GM19193 (cell line): ENCODE results near the gene ZC3H12C.
A peak's percentile ranks its signal among the peaks of the same experiment; 100 is the strongest.

Source experiments
- POLR2A ChIP-seq: IDR thresholded peaks from 4 replicates; pipeline ENCODE4 v1.6.1; 2011; ENCODE audit not compliant: insufficient read depth, insufficient read length; ENCODE audit errors: extremely low read depth

ZC3H12C gene

DNA sequence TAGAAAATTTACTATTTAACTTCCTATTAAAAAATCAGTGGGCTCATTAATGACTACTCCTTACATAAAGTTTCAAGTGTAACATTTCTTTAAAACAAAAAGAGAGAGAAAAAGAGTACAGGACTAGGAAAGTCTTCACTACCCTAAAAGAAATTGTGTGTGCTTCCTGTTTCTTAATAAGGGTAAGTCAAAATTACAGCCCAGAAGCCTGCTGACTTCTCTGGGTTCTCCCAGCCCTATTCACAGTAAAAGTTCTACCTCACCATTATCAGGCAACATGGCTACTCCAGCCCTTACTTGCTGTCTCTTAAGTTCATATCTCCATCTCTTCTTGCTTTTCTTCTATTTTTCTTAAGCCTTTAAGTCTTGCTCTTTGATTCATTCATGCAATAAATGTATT is 20.3 kb upstream of the ZC3H12C start:
- TF ChIP-seq POLR2A = no peak

DNA sequence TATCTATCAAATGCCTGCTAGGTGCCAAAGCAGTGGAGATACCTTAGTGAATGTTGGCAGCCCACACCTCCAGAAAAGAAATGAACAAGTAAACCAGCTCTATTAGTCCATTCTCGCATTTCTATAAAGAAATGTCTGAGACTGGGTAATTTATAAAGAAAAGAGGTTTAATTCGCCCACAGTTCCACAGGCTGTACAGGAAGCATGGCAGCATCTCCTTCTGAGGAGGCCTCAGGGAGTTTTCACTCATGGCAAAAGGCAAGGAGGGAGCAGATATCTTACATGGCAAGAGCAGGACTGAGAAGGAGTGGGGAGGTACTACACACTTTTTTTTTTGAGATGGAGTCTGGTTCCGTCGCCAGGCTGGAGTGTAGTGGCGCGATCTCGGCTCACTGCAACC is 18.7 kb upstream of the ZC3H12C start:
- TF ChIP-seq POLR2A = no peak

DNA sequence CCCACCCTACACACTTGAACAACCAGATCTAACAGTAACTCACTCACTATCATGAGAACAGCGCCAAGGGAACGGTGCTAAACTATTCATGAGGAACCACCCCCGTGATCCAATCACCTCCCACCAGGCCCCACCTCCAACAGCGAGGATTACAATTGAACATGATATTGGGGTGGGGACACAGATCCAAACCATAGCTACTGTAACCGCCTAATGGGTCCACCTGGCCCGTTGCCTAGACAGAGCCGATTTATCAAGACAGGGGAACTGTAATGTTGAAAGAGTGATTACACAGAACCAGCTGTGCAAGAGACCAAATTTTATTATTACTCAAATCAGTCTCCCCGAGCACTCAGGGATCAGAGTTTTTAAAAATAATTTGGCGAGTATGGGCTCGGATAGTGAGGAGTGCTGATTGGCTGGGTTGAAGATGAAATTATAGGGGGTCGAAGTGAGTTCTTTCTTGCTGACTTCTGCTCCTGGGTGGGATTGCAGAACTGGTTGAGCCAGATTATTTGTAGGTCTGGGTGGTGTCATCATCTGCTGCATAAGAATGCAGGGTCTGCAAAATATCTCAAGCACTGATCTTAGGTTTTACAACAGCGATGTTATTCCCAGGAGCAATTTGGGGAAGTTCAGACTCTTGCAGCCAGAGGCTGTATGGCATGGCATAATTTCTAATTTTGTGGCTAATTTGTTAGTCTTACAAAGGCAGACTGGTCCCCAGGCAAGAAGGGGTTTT is 17.9 kb upstream of the ZC3H12C start:
- TF ChIP-seq POLR2A = no peak

DNA sequence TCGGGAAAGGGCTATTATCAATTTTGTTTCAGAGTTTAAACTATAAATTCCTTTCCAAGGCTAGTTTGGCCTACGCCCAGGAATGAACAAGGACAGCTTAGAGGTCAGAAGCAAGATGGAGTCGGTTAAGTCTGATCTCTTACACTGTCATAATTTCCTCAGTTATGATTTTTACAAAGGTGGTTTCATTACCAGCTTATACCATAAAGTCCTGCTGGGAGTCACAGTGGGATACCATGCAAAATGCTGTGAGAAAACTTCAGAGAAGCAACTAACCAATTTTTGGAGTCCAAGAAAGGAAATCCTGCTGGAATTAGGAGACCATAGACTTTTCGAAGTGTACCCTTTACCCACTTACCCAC is 17.4 kb upstream of the ZC3H12C start:
- no peak for TF ChIP-seq POLR2A

DNA sequence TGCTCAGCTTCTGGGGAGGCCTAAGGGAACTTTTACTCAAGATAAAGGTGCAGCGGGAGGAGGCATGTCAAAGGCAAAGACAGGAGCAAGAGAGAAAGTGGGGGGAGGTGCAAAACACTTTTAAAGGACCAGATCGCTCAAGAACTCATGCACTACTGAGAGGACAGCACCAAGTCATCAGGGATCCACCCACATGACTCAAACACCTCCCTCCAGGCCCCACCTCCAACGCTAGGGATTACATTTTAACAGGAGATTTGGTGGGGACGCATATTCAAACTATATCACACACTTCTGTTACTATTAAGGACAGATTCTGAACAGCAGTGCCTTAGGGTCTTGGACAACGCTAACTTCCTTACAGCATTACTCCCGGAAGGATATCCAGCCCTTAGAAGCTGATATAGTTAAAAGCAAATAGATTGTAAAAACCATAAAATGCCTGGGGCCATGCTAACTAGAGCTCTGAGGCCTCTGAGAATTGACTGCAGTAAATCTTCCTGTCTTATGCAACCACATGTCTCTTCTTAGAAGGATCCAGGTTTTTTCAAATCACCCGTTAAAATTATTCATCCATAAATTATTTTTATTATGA is 16.7 kb upstream of the ZC3H12C start:
- peak; percentile 25 for TF ChIP-seq POLR2A

DNA sequence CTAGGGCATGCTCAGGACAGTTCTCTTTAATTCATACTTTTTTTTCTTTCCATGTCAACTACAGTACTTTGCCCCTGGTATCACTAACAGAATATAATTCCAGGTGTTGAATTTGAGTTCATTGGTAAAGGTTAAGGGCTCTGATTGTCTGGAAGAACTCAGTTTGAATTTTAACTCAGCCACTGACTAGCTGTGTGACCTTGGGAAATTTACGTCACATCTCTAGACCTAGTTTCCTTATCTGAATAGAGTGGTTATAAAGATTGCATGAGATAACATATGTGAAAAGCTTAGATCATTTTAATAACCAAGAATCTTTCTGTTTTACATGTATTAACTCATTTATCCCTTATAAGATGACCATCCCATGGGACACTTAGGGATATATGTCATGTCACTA is 15.8 kb upstream of the ZC3H12C start:
- TF ChIP-seq POLR2A = no peak

DNA sequence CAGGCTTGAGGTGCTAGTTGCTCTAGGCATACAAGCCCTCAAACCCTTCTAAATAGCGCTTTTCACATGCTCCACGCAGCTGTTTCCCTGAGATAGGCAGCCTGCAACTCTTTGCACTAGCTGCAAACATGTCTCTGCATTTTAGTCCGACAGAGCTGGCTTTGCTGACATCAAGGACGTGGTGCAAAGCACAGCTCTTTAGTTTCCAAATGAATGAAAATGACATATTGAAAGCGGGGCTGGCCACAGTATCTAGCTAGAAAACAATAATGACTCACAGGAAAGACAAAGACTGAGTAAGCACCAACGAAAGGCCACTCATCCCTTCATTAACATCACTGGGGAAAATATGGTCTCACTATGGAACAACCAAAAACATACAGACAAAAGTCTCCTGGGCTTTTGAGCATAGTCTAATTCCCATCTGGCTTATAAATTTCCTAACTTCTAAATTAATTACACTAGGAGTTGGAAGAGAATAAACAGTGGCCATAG is 15.3 kb upstream of the ZC3H12C start:
- TF ChIP-seq POLR2A = peak; percentile 39

DNA sequence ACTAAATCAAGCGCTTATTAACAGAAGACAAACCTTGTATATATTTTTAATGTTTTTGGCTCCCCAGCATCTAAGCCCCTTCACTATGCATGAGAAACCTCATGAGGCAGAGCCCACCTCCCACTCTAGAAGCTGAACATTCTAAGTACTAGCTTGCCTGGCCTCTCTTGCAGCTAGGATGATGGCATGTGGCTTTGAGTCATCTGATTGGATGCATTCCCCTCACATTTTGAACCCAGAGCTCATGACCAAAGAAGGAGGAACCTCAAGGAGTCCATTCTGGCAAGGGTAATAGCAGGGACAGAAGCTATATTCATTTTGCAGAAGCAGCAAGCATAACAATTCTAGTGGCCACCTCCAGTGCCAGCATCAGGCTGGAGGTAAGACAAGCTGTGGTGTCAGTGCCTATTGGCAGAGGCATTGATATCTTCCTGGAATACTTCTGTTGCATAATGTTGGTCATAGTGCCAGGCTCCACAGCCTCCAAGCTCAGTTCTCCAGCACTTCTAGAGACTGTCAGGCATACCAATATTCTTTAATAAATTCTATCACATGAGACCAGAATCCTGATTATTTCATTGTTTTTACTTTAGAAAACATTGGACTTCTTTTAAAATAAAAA is 14.2 kb upstream of the ZC3H12C start:
- TF ChIP-seq POLR2A = no peak

DNA sequence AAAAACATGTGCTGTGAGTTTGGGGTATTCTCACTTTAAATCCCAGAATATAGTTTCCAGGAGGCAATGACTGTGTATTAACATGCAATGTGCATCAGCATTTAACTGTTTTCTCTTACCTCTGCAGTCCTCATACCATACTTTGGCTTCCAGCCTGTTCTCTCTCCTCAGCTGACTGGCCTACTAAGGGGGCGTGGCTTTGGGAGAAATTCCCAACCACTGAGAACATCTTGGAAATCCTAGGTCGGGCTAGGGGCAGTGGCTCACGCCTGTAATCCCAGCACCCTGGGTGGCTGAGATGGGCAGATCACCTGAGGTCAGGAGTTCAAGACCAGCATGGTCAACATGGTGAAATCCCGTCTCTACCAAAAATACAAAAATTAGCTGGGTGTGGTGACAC is 13.5 kb upstream of the ZC3H12C start:
- no peak for TF ChIP-seq POLR2A

DNA sequence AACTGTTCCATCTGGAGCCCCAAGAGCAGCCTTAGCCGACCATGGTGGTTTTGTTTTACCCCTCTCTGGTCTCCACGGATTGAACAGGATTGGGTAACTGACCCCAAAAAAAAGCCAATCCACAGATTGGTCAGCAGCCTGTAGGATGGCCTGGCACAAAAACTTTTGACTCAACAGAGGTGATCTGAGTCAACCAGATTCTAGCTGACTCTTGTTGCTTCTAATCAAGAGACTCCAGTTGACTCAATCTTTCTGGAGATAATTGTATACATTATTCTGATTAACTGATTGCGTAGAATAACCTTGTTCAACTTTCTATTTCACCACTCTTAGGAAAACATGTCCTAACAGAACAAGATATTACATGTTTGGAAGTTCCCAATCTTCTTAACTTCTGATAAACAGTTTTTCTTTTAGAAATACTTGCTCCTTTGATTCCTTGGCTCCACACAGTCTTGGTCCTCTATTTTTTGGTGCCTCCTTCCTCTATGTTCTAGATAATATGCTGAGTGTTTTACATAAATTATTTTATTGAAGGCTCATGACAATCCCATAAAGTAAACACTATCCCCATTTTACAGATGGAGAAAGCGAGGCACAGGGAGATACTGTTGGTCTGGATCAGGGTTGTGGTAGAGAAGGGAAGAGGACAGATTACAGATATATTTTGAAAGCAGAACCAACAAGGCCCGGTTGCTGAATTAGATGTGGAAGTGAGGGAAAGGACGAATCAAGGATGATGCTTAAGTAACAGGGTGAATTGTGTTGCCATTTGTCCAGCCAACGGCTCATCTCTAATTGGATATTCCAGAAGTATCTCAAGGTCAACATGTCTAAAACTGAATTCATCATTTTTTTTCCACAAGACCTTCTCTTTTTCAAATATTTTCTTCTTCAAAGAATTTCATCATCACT is 11.5 kb upstream of the ZC3H12C start:
- TF ChIP-seq POLR2A = no peak

DNA sequence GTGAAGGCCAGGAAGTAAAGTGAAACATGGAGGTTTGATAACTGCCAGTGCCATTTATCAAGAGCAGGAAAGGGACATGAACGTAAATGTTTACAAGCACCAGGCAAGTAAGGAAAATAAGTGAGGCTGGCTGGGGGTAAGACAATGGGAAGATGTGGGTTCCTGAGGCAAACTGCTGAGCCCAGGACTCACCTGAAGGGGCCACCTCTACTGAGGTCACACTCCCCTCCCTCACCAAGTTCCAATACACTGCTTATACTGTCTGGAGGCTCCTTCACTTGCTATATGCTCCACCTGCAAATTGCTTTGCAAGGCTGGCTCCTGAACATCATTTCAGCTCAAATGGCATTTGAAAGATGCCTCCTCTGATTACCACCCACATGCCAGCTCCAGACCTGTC is 10.3 kb upstream of the ZC3H12C start:
- TF ChIP-seq POLR2A = no peak

DNA sequence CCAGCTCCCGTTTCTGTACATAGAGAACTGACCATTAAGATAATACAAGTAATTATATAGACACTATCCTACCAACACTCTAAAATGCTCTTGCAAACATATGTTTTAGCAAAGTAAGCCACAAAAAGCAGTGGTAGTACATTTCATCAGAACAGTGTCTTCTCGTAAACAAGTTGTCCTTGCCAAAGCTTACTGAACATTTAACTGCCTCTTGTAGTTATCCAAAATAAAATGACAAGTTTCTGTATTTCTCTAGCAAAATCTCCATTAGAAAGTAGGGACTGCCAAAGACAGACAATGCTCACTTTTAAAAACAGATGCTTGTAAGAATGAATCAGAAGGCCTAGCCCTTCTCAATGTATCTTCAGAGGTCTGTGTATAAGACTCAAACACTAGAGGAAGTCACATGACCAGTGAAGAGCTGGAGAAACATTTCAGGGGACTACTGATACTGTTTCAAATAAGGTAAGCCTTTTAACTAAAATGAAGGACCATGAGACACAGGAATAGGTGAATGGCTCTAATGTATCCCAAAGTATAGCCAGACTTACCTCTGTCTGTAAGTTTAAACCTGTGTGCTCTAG is 7.8 kb upstream of the ZC3H12C start:
- TF ChIP-seq POLR2A = no peak

DNA sequence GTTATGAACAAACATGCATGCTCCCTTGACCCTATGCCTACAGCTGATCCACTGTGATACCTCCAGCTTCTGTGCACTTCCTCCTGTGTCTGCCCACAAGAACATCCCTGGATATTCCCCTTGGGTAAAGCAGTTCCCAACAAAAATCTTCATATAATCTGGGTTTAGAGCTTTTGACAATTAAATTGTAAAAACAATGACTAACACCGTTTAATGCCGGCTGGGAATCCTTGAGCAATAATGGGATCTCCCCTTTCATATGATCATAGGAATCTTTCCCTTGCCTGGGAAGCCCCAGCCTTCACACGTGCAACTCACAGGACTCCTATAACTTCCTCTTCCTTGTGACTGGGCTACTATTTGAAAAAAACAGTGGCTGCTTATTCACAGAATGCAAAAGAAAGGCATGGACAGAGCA is 6.3 kb upstream of the ZC3H12C start:
- no peak for TF ChIP-seq POLR2A

DNA sequence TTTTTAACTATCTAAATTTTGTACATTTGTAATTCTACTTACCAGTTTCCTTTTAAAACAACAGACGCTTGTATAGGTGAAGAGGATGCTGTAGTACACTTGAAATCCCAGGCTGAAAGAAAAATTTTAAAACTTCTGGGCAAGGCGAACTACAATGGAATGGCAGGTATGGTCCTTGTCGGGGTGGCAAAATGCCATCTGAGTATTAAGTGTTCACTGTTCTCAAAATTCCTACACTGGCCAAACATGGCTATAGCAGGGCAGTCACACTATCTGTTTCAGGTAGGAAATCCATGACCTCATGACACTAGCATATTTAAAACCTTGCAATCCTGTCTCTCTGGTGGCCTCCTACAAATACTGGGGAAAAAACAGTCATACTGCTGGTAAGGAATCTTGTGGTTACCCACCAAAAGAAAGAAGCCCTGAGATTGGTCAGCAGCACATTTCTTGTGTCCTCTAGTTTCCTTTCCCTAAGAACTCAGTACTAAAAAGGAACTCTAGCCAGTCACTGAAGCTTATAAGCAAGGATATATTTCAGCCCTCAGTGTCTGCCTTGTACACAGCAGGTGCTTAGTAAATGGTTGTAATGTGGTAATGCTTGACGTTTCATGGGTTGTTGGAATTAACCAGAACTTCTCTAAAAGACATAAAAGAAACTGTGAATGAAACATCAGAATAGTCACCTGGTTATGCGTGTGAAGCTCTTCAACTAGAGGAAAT is 5.2 kb upstream of the ZC3H12C start:
- no peak for TF ChIP-seq POLR2A
